HG03045 (cell line): Measurements from ENCODE around the gene ENGASE.
"Not testable (repeated sequence)": the region's sequence is repeated elsewhere in the genome, so short reads cannot be mapped to it uniquely, and the experiment has no call there.

ENCODE experiments used
- ATAC-seq: cut with Tn5 transposase; IDR thresholded peaks from one replicate; pipeline ENCODE4 v1.9.1; 2021; ENCODE audit warnings: mild to moderate bottlenecking, moderate library complexity; ENCODE audit not compliant: unreplicated experiment

ENGASE gene

GRCh38 chr17:79074649-79075445 lies at the start of gene ENGASE:
ENGASE (plus strand) TSS chr17:79074824; CDS start chr17:79074945, 121 bp downstream.
- peak; percentile 93 for ATAC-seq

GRCh38 chr17:79024901-79025737 lies 49.5 kb upstream of the ENGASE start:
- no peak for ATAC-seq

GRCh38 chr17:79026376-79027273 lies 48.0 kb upstream of the ENGASE start:
- no peak for ATAC-seq

GRCh38 chr17:79027274-79027924 lies 47.2 kb upstream of the ENGASE start:
- ATAC-seq = no peak

- ATAC-seq = no peak
Observed at GRCh38 chr17:79027925-79028491, 46.6 kb upstream of the ENGASE start.

GRCh38 chr17:79028496-79029326 lies 45.9 kb upstream of the ENGASE start:
- ATAC-seq = no peak

GRCh38 chr17:79029327-79030009 lies 45.2 kb upstream of the ENGASE start:
- no peak for ATAC-seq

GRCh38 chr17:79030636-79031035 lies 44.0 kb upstream of the ENGASE start:
- not testable (repeated sequence) for ATAC-seq

GRCh38 chr17:79031996-79032875 lies 42.4 kb upstream of the ENGASE start:
- no peak for ATAC-seq

GRCh38 chr17:79033046-79033616 lies 41.5 kb upstream of the ENGASE start:
- no peak for ATAC-seq

GRCh38 chr17:79033741-79034501 lies 40.7 kb upstream of the ENGASE start:
- ATAC-seq = no peak

- ATAC-seq = no peak
Observed at GRCh38 chr17:79034931-79035485, 39.6 kb upstream of the ENGASE start.

GRCh38 chr17:79035686-79036085 lies 38.9 kb upstream of the ENGASE start:
- ATAC-seq = no peak

- no peak for ATAC-seq
Observed at GRCh38 chr17:79036181-79036580, 38.4 kb upstream of the ENGASE start.

GRCh38 chr17:79036596-79036995 lies 38.0 kb upstream of the ENGASE start:
- ATAC-seq = no peak

GRCh38 chr17:79038545-79039135 lies 36.0 kb upstream of the ENGASE start:
- no peak for ATAC-seq
